ENCODE results near the gene PROM1. TPM values are rescaled to one million over a fixed set of nuclear protein-coding genes. Genes with fewer than 3 reads are reported as not detected.
A peak's percentile ranks its signal among the peaks of the same experiment; 100 is the strongest.

The PROM1 gene
- polyA plus RNA-seq, 12 donors: 25.9 to 67.7 (median 55.3) TPM; not detected in 1

GRCh38 chr4:15992167-15992485, 91.7 kb downstream of the PROM1 start:
- DNase-seq: peak; percentile 4

DNA sequence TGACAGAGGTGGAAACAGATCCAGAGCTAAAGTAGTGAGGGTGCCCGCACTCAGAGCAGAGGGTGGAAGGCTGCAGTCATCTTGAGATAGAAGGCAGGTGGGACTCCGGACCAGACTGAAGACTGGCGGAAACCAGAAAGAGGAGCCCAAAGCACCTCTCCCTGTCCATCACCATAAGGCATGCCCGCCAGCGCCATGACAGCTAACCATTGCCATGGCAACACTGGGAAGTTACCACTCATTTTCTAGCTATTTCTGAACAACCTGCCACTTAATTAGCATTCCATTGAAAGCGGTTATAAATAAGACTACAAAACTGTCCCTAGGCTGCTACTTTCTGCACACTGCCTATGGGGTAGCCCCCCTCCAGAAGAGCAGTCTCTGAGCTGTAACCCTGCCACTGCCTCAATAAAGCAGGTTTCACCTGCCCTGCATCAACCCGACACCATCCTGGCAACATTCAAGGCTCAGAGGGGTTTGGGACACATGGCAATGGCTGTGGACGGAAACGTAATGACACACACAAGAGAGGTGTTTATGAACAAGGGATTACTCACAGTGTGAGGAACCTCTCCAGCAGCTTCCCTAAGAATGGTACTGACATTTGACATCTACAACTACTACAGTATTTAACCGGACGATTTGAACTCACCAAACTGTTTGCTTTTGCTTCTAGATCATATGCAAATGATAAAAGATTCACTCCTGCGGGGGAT, 93.1 kb downstream of the PROM1 start:
- DNase-seq: no peak

GRCh38 chr4:15989424-15989823, 94.4 kb downstream of the PROM1 start:
- peak; percentile 52 for DNase-seq

GRCh38 chr4:15988222-15988621, 95.6 kb downstream of the PROM1 start:
- no peak for DNase-seq

DNA sequence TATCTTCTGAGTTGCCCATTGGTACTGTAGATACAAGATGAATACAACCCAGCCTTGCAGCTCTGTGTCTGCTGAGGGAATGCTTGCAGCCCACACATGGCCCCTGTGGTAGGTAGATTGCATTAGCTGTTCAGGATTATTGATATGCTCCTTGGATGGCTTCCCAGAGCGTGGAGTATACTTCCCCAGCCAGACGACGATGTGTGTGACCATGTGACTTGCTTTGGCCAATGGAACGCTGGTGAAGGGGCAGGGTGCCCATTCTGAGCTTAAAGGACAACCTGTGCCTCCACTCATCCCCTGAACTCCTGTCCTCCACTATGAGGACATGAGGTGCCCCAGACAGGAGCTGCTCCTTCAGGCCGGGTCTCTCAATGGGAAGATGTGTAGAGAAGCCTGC, 96.9 kb downstream of the PROM1 start:
- no peak for DNase-seq

- no peak for DNase-seq
Observed at GRCh38 chr4:15983610-15984009, 100.2 kb downstream of the PROM1 start.

- DNase-seq: no peak
Observed at GRCh38 chr4:15982842-15983524, 100.8 kb downstream of the PROM1 start.

GRCh38 chr4:15976456-15977447, 107.1 kb downstream of the PROM1 start:
- DNase-seq: no peak

- DNase-seq: no peak
Observed at GRCh38 chr4:15971068-15971801, 112.6 kb downstream of the PROM1 start.

- DNase-seq: no peak
Observed at GRCh38 chr4:15968551-15969300, 115.1 kb downstream of the PROM1 start.

GRCh38 chr4:15965325-15965724, 118.5 kb downstream of the PROM1 start:
- DNase-seq: no peak

DNA sequence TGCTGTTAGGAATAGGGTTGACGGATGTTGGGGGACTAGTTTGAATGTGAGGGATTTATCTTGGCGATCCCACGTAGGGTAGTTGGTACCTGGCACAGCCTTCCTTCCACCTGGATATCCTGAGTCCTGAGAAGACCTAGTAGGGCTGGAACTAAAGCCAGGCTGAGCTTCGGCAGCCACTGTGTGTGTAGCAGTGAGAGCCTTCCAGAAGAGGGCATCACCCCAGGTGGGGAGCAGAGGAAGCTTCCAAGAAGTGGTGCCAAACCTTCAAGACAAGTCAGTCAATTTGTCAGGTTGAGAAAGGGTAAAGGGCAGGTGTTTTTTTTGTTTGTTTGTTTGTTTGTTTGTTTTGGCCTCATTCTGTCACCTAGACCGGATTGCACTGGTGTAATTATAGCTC, 119.7 kb downstream of the PROM1 start:
- no peak for DNase-seq

GRCh38 chr4:15963576-15963975, 120.2 kb downstream of the PROM1 start:
- DNase-seq: no peak

GRCh38 chr4:15963001-15963451, 120.8 kb downstream of the PROM1 start, which contains the start of gene FGFBP2:
Gene FGFBP2, minus strand, starts transcription at chr4:15963175. Its CDS starts 46 bp downstream, at chr4:15963129.
- no peak for DNase-seq

DNA sequence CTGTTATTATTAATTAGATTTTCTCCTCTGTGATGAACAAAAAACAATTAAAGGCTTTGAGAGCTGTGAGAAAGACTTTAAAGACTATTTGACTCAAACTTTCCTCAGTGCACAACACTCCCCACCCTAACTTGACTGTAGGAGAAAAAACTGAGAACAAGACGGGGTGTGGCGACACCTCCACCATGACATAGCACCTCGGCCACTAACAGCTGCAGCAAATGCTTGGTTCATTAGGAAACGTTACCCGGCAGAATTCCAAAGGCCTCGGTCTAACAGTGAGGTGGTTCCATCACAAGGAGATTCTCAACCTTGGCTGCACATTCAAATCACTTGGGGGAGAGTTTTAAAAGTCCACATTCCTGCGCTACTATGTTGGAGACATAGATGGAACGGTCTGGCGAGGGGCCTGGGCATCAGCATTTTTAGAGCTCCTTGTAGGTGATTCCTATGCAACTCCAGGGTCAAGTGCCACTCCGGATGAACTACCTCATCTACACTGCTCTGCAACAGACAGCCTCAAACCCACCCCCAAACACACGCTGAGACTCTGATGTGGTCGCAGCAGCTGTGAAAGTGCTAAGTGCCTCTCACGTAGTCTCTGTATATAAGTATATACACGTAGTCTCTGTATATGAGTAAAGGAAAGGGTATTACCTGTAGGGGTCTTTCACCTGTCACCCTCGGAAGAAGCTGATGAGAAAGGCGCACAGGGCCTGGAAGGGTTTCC, 121.9 kb downstream of the PROM1 start:
- no peak for DNase-seq

DNA sequence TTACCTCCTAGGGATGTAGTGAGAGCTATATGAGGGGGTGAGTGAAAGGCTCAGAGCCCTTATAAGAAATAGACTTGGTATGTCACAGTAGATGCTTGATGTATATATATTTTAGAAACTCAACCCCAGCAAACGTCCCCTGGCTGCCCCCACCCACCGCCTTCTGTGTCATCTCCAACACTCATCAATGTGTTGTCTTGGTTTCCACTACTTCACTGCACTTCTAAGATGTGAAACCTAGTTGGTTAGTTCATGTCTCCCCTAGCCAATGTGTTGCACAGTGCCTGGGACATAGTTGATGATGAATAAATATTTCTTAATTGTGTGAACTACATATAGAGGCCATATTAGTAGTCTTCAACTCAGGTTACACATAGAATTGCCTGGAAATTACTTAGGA, 125.3 kb downstream of the PROM1 start:
- DNase-seq: no peak

DNA sequence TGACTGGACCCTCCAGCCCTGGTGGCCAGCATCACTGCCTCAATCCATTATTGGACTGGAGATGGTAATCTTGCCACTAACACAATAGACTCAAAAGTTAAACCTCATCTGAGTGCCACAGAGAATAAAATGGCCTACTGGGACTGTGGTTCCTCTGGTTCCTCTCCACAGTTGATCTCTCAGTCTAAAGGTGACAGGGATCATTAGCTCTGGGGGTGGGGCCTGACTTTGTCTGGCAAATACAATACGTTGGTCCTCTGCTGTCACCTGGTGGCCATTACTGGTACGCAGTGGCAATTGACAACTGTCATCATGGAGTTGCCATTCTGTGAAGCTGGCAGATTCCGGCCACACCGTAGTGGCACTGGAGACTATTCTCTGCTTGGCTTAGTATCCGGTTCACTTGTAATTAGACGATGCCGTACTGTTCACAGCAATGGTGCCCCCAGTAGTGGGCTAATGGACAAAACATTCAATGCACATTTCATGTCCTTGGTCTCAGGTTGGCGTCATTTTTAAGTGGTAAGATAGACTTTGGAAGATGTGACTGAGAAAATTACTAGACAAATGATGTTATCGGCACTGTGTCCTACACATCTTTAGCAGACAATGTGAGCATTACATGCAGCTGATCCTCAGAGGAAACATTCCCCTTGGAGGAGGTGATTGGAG, 127.5 kb downstream of the PROM1 start:
- DNase-seq: peak; percentile 29

GRCh38 chr4:15955670-15956069, 128.2 kb downstream of the PROM1 start:
- DNase-seq: no peak

- DNase-seq: no peak
Observed at GRCh38 chr4:15953625-15954024, 130.2 kb downstream of the PROM1 start.

Measured in muscle of arm (tissue), 12 donors.